Inflammatory macrophage treated with lipopolysaccharide for 4 hours (primary cell): Measurements from ENCODE around the gene PLEKHA6.
A peak's percentile ranks its signal among the peaks of the same experiment; 100 is the strongest.

Experiments
- DNase-seq: peaks from one replicate; pipeline ENCODE4 v3.0.0-alpha.2; 2020

Gene PLEKHA6

GRCh38 chr1:204203206-204203767 lies 156.4 kb downstream of the PLEKHA6 start:
- no peak for DNase-seq

GRCh38 chr1:204202481-204202880 lies 157.2 kb downstream of the PLEKHA6 start:
- DNase-seq = no peak

GRCh38 chr1:204201348-204202040 lies 158.2 kb downstream of the PLEKHA6 start:
- DNase-seq = no peak

GRCh38 chr1:204199579-204199978 lies 160.2 kb downstream of the PLEKHA6 start:
- DNase-seq = no peak

- no peak for DNase-seq
Measured at GRCh38 chr1:204198348-204199340, 161.1 kb downstream of the PLEKHA6 start.

- DNase-seq = no peak
Measured at GRCh38 chr1:204197068-204197467, 162.7 kb downstream of the PLEKHA6 start.

- DNase-seq = no peak
Measured at GRCh38 chr1:204196068-204196795, 163.5 kb downstream of the PLEKHA6 start, which contains the start of gene KISS1. KISS1 (minus strand) TSS chr1:204196491; CDS start chr1:204192876, 3,615 bp downstream.

GRCh38 chr1:204194771-204195170 lies 165.0 kb downstream of the PLEKHA6 start:
- DNase-seq = no peak

GRCh38 chr1:204194080-204194479 lies 165.6 kb downstream of the PLEKHA6 start:
- no peak for DNase-seq

GRCh38 chr1:204192589-204193352 lies 167.0 kb downstream of the PLEKHA6 start:
- no peak for DNase-seq

- no peak for DNase-seq
Measured at GRCh38 chr1:204192046-204192445, 167.7 kb downstream of the PLEKHA6 start.

GRCh38 chr1:204191456-204191855 lies 168.3 kb downstream of the PLEKHA6 start:
- DNase-seq = no peak

GRCh38 chr1:204190212-204191211 lies 169.2 kb downstream of the PLEKHA6 start:
- DNase-seq = peak; percentile 80

GRCh38 chr1:204188959-204189639 lies 170.6 kb downstream of the PLEKHA6 start:
- no peak for DNase-seq

GRCh38 chr1:204186597-204186996 lies 173.1 kb downstream of the PLEKHA6 start:
- DNase-seq = no peak

GRCh38 chr1:204181116-204181515 lies 178.6 kb downstream of the PLEKHA6 start:
- DNase-seq = no peak

GRCh38 chr1:204180133-204180532 lies 179.6 kb downstream of the PLEKHA6 start:
- DNase-seq = no peak

GRCh38 chr1:204178487-204179281 lies 181.0 kb downstream of the PLEKHA6 start:
- no peak for DNase-seq

- peak; percentile 14 for DNase-seq
Measured at GRCh38 chr1:204177133-204177532, 182.6 kb downstream of the PLEKHA6 start.
